ENCODE measurements around the gene KCNN1.
A peak's percentile ranks its signal among the peaks of the same experiment; 100 is the strongest.
"Not testable (repeated sequence)": the region's sequence is repeated elsewhere in the genome, so short reads cannot be mapped to it uniquely, and the experiment has no call there.

Gene KCNN1

DNA sequence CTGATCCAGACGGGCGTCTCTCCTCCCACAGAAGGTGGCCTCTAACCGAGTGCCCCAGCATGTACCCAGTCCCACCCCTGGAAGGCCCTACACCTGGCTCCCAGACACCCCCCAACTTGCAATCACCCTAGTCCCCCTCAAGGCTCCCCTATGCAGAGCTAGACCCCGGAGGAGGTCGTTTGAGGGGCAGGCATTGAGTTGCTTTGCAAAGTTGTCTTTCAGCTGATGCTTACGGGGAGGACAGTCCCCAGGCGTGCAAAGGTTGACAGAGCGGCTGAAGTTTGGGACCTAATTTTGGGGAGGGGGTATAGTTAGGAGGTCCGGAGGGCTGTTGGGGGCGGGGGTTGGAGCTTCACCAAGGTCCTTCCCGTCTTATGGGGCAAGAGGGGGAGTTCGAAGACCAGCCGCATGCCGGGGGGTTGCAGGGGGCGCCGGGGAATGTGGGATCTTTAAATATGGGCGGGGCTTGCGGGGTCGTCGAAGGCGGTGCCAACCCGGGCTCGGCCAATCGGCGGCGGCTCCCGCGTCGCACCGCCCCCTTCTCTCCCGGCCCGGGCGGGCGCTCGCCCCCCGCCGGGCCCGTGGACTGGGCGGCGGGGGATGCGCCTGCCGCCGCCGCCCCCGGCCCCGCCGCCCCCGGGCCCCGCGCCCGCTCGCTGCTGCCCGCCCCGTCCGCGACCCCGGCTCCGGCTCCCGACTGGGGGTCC lies at the start of gene KCNN1:
Gene KCNN1, plus strand, starts transcription at position 558 of the 707 bp plus-strand sequence. CDS start 6,782 bp downstream, outside the sequence.
- TF ChIP-seq CTCF (IDR thresholded peaks at IDR 0.05; ENCODE audit: borderline replicate concordance, control extremely low read depth, extremely low read depth, insufficient read depth, missing control alignments): no peak

GRCh38 chr19:17918151-17918550 lies 48.8 kb upstream of the KCNN1 start:
- in situ Hi-C loops (cut with MboI; ENCODE audit: low sequenced_read_pairs, unreplicated experiment); DNase-seq (ENCODE audit: low spot score): not testable (repeated sequence)

More for the DNA sequence above, at the start of gene KCNN1:
- DNase-seq (ENCODE audit: low spot score): peak; percentile 68
- in situ Hi-C loops (cut with MboI; ENCODE audit: low sequenced_read_pairs, unreplicated experiment): no loop called here

GRCh38 chr19:17919122-17919521 lies 47.8 kb upstream of the KCNN1 start:
- DNase-seq (ENCODE audit: low spot score); in situ Hi-C loops (cut with MboI; ENCODE audit: low sequenced_read_pairs, unreplicated experiment): not testable (repeated sequence)

DNA sequence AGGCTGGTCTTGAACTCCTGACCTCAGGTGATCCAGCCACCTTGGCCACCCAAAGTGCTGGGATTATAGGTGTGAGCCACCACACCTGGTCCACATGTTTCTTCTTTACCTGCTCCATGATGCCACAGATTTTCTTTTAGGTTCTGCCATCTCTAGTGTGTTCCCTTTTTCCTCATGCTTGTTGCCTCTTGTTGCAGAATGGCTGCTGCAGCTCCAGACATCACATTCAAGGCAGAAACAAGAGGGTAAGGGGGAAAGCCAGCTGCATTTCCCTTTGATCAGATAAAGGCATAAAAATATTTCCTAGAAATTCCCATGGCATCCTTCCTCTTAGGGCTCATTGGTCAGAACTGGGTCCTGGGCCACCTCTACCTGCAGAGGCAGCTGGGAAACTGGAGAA lies 46.4 kb upstream of the KCNN1 start:
- in situ Hi-C loops (cut with MboI; ENCODE audit: low sequenced_read_pairs, unreplicated experiment): loop anchor here (10.0 kb wide), 1 partner anchor 56 kb away; no protein-coding TSS in a partner anchor
- no peak for DNase-seq (ENCODE audit: low spot score)
- no peak for TF ChIP-seq CTCF (IDR thresholded peaks at IDR 0.05; ENCODE audit: borderline replicate concordance, control extremely low read depth, extremely low read depth, insufficient read depth, missing control alignments)

DNA sequence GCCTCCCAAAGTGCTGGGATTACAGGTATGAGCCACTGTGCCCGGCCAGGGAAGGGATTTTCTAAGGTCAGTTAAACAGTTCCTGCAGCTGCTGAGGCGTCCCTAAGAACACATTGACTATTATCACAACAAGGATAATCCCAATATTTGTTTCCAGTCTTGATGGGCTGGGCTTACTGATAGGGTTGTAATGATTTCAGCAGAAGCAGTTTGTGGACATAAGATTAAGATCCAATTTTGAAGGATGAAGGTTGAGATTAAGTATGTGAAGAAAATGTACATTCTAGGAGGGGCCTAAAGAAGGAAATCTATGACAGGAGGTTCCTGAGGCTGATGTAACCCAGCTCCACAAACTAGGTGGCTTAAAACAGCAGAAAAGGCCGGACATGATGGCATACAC lies 44.8 kb upstream of the KCNN1 start:
- no peak for TF ChIP-seq CTCF (IDR thresholded peaks at IDR 0.05; ENCODE audit: borderline replicate concordance, control extremely low read depth, extremely low read depth, insufficient read depth, missing control alignments)
- DNase-seq (ENCODE audit: low spot score): no peak
- in situ Hi-C loops (cut with MboI; ENCODE audit: low sequenced_read_pairs, unreplicated experiment): loop anchor here (10.0 kb wide), 1 partner anchor 57 kb away; no protein-coding TSS in a partner anchor

DNA sequence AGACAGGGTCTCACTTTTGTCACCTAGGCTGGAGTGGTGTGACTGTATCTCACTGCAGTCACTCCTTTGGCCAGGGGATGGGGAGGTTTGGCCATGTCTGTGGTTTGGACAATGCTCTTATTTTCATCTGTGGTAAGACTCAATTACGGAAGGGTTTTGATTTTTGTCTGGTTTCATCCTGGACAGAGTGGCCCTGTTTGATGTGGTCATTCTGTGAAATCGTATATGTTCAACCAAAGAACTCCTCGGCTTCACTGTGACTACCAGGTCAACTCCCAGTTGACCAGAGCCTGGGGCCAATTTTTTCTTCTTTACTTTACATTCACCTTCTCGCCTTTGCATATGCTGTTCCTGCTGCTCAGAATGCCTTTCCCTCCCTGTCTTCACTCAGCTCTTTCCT lies 40.9 kb upstream of the KCNN1 start:
- no peak for TF ChIP-seq CTCF (IDR thresholded peaks at IDR 0.05; ENCODE audit: borderline replicate concordance, control extremely low read depth, extremely low read depth, insufficient read depth, missing control alignments)
- DNase-seq (ENCODE audit: low spot score): no peak
- in situ Hi-C loops (cut with MboI; ENCODE audit: low sequenced_read_pairs, unreplicated experiment): loop anchor here (10.0 to 25.0 kb wide), 2 partner anchors 61 to 136 kb away; no protein-coding TSS in a partner anchor

GRCh38 chr19:17929056-17929455 lies 37.9 kb upstream of the KCNN1 start:
- in situ Hi-C loops (cut with MboI; ENCODE audit: low sequenced_read_pairs, unreplicated experiment): loop anchor here (10.0 to 25.0 kb wide), 2 partner anchors 64 to 133 kb away; no protein-coding TSS in a partner anchor
- peak; percentile 62 for DNase-seq (ENCODE audit: low spot score)

More at GRCh38 chr19:17929056-17929455, 37.9 kb upstream of the KCNN1 start:
- TF ChIP-seq CTCF (IDR thresholded peaks at IDR 0.05; ENCODE audit: borderline replicate concordance, control extremely low read depth, extremely low read depth, insufficient read depth, missing control alignments): no peak
